Activated naive CD8-positive, alpha-beta T cell treated with anti-CD3 and anti-CD28 coated beads, Interleukin-2, amount 50 U/mL, for 24 hours (primary cell): ENCODE results near the gene IMPA2.
"Not testable (repeated sequence)": the region's sequence is repeated elsewhere in the genome, so short reads cannot be mapped to it uniquely, and the experiment has no call there.

Experiments used
- ATAC-seq: fragments of 150-1000 bp; cut with Tn5 transposase; one replicate; pipeline ENCODE4 v1.10.0; 2021
- DNase-seq: peaks from one replicate; pipeline ENCODE4 v3.0.0; 2021
- H3K27ac Mint-ChIP-seq: one replicate; pipeline ENCODE4 v1.8.0; 2021; ENCODE audit warnings: mild to moderate bottlenecking, mixed read lengths
- H3K27me3 Mint-ChIP-seq: one replicate; pipeline ENCODE4 v1.8.0; 2021; ENCODE audit warnings: mixed read lengths
- H3K36me3 Mint-ChIP-seq: one replicate; pipeline ENCODE4 v1.8.0; 2021; ENCODE audit warnings: low read depth, mixed read lengths
- H3K4me1 Mint-ChIP-seq: one replicate; pipeline ENCODE4 v1.8.0; 2021; ENCODE audit warnings: mixed read lengths
- H3K4me3 Mint-ChIP-seq: one replicate; pipeline ENCODE4 v1.8.0; 2021; ENCODE audit warnings: mild to moderate bottlenecking, moderate library complexity, mixed read lengths
- H3K9me3 Mint-ChIP-seq: one replicate; pipeline ENCODE4 v1.8.0; 2021; ENCODE audit warnings: mixed read lengths

IMPA2 gene

DNA sequence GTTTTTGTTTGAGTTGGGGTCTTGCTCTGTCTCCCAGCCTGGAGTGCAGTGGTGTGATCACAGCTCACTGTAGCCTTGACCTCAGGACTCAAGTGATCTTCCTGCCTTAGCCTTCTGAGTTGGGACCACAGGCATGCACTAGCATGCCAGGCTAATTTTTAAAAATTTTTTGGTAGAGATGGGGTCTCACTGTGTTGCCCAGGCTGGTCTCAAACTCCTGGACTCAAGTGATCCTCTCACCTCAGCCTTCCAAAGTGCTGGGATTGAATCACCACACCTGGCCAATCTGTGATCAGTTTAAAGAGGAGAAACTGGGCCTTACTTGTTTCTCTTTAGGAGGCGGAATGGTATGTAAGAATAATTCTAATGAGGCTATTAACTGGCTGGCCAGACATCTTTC lies 49.9 kb downstream of the IMPA2 start:
- Mint-ChIP-seq H3K27ac (no peak overlapping the region), H3K9me3 (no peaks in the 10 kb centered on the region), H3K4me1 (no peaks in the 10 kb centered on the region), H3K36me3 (peaks cover 2% of the 10 kb centered on the region), H3K27me3 (no peaks in the 10 kb centered on the region), H3K4me3 (no peak overlapping the region)
- ATAC-seq, result no peak
- DNase-seq, result no peak

DNA sequence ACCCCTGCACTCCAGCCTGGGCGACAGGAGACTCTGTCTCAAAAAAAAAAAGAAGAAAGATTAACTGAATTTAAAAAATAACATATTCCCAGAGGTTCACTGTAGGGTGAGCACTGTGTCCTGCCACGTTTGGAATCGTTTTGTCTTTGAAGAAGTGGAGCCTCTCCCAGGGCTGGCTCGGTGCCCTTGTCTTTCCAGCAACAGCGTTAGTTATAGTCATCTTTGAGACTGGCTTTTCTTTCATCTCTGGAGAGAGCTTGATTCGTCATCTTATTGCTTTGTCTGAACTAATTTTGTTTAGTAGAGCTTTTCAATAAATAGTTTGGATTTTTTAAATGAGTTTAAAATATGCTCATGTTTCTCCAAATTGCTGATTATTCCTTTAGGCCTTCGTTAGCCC lies 50.5 kb downstream of the IMPA2 start:
- H3K36me3 Mint-ChIP-seq, result peaks cover 2% of the 10 kb centered on the region
- H3K4me1 Mint-ChIP-seq, result no peaks in the 10 kb centered on the region
- ATAC-seq (no peak), DNase-seq (no peak)
- H3K27ac Mint-ChIP-seq, result no peak overlapping the region
- no peaks in the 10 kb centered on the region for H3K9me3 Mint-ChIP-seq
- H3K27me3 Mint-ChIP-seq, result peaks cover 2% of the 10 kb centered on the region
- H3K4me3 Mint-ChIP-seq, result no peak overlapping the region

DNA sequence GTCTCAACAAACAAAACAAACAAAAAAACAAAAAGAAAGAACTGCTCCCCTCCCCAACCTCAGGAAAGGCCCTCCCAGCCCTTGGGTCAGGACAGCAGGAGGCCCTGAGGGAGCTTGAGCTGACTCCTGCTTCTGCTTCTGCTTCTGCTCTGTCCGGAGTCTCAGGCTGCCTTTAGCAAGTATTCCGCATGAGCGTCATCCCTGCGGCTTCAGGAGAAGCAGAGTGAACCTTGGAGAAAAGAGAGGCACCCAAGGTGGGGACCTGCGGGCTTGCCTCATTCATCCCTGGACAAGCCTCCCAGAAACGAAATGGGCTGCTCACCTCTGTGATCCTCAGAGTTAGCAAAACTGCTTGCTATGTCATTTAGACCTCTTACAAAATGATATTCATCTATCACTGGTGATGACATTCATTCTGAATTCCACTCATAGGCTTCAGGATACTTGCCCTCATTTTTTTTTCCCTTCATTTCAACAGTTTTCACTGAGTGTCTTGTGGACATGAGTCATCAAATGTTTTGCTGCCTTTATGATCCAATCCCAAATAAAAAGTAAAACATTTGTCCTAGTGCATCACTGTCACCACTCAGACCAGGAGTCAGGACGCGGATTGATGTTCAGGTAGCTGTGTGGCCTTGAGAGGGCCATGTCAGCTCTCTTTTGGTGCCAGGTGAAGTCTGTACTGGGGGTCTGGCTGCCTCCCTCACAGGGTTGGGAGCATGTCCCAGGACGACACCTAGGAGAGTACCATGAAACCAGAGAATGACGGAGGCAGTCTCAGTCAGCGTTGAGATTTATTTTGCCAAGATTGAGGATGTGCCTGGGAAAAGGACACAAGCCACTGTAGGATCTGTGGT lies 51.7 kb downstream of the IMPA2 start:
- no peak for DNase-seq
- ATAC-seq, result no peak
- H3K9me3 Mint-ChIP-seq, result no peaks in the 10 kb centered on the region
- H3K27me3 Mint-ChIP-seq, result peaks cover 12% of the 10 kb centered on the region
- H3K4me1 Mint-ChIP-seq, result peaks cover 1% of the 10 kb centered on the region
- peaks cover 2% of the 10 kb centered on the region for H3K36me3 Mint-ChIP-seq
- H3K27ac Mint-ChIP-seq, result no peak overlapping the region
- no peak overlapping the region for H3K4me3 Mint-ChIP-seq

DNA sequence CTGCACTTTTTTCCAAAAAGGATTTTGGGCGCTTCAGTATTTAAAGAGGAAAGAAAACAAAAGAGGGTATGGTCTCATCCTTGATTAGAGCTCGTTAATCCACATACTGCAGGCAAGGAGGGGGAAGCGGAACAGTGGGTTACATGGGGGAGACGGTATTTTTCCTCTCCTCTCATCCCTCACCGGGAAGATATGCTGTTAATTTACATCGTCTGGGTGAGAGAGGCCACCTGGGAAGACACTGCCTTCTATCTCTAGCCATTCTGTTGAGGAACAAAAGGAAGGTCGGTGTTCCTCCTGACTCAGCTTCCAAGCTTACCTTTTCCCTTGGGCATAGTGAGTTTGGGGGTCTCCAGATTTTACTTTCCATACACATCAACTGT lies 52.3 kb downstream of the IMPA2 start:
- Mint-ChIP-seq H3K27me3 (peaks cover 14% of the 10 kb centered on the region), H3K9me3 (no peaks in the 10 kb centered on the region), H3K4me1 (peaks cover 4% of the 10 kb centered on the region), H3K27ac (no peak overlapping the region), H3K36me3 (peaks cover 2% of the 10 kb centered on the region), H3K4me3 (no peak overlapping the region)
- ATAC-seq (no peak), DNase-seq (no peak)

DNA sequence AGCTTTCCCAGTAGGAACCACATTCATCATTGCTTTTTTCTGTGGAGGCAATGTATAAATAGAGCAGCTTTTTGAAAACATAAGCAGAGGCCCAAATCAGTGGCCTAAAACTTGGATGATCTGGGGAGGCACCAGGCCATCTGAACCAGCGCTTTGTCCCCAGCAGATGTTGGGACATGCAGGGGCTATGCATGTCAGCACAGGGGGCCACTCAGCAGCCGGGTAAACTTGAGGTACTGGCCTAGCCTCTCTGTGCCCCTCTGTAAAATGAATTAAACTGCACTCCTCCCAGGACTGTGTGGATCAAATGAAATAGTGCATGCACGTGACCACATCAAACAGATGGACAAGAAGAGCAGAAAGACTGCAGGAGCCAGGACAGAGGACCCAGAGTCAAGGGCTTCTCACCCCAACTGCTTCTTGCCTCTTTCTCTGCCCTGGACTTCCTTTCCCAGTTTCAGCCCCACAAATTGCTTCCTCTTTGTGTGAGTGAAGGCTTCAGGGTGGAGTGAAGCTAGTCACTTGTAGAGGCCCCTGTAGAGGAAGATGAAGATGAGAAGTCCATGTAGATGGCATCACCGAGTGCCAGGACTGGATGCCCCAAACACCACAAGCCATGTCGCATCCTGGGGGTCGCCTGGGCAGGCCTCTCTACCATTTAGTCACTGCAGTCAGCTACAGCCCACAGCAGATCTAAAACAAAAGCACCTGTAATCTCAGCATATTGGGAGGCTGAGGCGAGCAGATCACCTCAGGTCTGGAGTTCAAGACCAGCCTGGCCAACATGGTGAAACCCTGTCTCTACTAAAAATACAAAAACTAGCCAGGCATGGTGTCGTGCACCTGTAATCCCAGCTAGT lies 53.2 kb downstream of the IMPA2 start:
- no peak for ATAC-seq
- DNase-seq, result no peak

DNA sequence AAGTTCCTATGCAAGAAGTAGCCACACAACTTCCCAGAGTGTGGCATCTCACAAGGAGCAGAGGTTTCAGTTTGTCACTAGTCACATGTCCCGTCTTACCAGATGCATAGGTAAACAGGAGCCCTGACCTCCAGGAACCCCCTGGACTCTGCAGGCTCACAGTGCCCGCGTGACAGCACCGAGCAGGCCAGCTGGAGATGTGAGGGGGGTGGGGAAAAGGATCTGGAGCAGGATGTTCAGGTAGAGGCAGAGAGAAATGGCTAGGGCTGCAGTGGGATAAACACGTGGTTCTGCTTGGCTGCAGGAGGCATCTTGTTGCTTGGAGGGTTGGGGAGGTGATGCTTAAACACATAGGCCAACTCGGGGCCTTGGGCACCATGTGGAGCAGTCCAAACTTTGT lies 54.2 kb downstream of the IMPA2 start:
- no peak overlapping the region for H3K27ac Mint-ChIP-seq
- DNase-seq, result no peak
- peaks cover 4% of the 10 kb centered on the region for H3K4me1 Mint-ChIP-seq
- ATAC-seq, result no peak
- H3K9me3 Mint-ChIP-seq, result no peaks in the 10 kb centered on the region
- H3K4me3 Mint-ChIP-seq, result no peak overlapping the region
- peaks cover 17% of the 10 kb centered on the region for H3K27me3 Mint-ChIP-seq
- peaks cover 2% of the 10 kb centered on the region for H3K36me3 Mint-ChIP-seq

More for the DNA sequence above, 53.2 kb downstream of the IMPA2 start:
- H3K9me3 Mint-ChIP-seq, result no peaks in the 10 kb centered on the region
- H3K4me3 Mint-ChIP-seq, result no peak overlapping the region
- H3K27me3 Mint-ChIP-seq, result peaks cover 14% of the 10 kb centered on the region
- no peak overlapping the region for H3K27ac Mint-ChIP-seq
- H3K36me3 Mint-ChIP-seq, result peaks cover 2% of the 10 kb centered on the region
- H3K4me1 Mint-ChIP-seq, result peaks cover 4% of the 10 kb centered on the region

DNA sequence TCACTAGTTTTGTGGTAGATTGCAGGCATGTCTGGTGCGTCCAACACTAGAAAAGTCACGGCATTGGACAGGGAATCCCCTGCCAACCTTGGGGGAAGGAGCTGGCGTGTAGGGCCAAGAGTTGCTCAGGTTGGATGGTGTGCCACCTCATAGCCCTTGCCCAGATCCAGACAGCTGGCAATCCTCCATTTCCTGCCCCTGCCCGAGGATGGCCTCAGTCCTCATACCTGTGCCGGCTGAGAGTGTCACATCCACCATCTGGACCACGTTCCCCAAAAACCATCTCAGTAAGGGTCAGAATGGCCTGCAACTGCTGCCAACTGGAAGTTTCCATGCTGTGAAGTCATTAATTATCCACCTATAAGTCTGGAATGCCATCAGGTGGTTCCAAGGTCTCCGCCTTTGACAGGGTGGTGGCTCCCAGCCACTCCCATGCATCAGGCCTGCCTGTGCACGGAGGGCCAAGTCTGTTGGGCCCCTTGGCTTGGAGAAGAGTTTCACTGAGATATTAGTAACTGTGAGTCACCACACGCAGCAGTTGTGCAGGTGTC lies 55.0 kb downstream of the IMPA2 start:
- H3K4me3 Mint-ChIP-seq, result no peak overlapping the region
- H3K27ac Mint-ChIP-seq, result no peak overlapping the region
- DNase-seq (no peak), ATAC-seq (no peak)
- peaks cover 17% of the 10 kb centered on the region for H3K27me3 Mint-ChIP-seq
- peaks cover 5% of the 10 kb centered on the region for H3K4me1 Mint-ChIP-seq
- H3K36me3 Mint-ChIP-seq, result peaks cover 2% of the 10 kb centered on the region
- H3K9me3 Mint-ChIP-seq, result no peaks in the 10 kb centered on the region

DNA sequence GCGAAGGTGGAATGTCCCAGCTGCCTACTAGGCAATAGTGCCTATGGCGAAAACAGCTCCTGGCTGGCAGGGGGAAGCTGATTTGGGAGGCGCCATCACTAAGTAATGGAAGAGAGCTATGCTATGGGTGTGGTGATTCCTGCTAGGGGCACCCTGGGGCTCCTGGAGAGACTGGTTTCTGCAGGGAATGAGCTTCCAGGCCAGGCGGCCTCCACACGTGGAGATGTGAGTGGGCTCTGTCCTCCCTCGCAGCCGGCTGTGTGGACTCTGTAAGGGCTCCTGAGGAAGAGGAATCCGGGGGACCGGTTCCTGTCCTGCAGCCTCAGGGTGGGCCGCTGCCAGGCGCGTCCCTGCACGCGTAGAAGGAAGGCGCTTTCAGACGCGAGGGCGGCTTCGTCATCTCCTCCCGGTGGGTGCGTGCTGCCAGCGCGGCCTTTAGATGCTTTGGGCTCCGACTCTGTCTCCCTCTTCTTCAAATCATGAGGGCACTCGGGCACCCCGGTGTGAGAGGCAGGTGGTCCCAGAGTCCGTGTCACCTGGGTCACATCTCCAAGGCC lies 56.9 kb downstream of the IMPA2 start:
- Mint-ChIP-seq H3K4me3 (peak overlapping the region; percentile 38), H3K9me3 (no peaks in the 10 kb centered on the region), H3K27me3 (peaks cover 19% of the 10 kb centered on the region), H3K36me3 (no peaks in the 10 kb centered on the region), H3K4me1 (peaks cover 11% of the 10 kb centered on the region), H3K27ac (no peak overlapping the region)
- ATAC-seq (peak; percentile 17), DNase-seq (peak; percentile 46)

DNA sequence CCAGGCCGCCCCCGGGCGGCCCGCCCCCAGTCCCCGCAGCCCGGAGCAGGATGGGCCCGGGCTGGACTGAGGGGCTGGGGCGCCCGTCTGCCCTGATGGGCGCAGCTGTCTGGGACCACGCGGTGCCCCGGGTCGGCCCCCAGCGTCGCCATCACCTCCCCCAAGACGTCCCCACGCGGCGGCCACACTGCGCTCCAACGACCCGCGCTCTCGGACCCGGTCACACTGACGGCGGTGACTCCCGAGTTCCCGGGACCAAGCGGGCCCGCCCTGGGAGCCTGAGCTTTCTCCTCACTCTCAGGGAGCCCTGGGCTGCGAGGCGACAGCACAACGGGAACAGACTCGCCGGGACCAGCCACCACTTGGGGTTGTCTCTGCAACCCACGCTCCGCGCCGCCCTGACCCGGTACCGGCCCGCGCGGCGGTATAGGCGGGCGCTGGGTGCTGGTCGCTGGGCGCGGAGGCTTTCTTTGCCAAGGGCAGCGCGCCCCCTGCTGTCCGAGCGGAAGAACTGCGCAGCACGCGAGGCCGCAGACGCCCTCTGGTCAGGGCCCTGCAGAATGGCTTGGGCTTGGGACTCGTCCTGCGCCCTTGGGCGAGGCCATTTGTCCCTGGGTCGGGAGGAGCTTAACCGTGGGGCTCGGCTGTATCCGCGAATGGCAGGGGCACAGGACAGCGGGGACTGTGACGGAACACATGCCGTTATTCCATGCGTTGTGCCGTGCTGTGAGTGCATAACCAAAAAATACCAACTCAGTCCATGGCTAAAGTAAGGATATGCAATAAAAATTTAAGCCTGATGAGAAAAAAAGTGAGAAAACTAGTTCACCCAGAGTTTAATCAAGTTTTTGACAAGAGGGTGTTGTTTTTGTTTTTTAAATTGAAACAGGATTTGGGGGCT lies 57.6 kb downstream of the IMPA2 start:
- ATAC-seq (peak; percentile 79), DNase-seq (peak; percentile 81)
- Mint-ChIP-seq H3K4me3 (peak overlapping the region; percentile 63), H3K4me1 (peaks cover 11% of the 10 kb centered on the region), H3K36me3 (no peaks in the 10 kb centered on the region), H3K27me3 (peaks cover 19% of the 10 kb centered on the region), H3K27ac (no peak overlapping the region), H3K9me3 (no peaks in the 10 kb centered on the region)

DNA sequence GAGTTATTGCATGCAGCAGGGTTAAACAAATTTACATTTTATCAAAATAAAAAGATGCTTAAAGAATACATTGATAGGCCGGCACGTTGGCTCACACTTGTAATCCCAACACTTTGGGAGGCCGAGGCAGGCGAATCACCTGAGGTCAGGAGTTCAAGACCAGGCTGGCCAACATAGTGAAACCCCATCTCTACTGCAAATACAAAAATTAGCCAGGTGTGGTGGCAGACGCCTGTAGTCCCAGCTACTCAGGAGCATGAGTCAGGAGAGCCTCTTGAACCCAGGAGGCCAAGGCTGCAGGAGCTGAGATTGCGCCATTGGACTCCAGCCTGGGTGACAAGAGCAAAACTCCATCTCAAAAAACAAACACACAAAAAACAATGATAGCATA lies 58.2 kb downstream of the IMPA2 start:
- H3K27ac Mint-ChIP-seq, H3K4me3 Mint-ChIP-seq, ATAC-seq, DNase-seq, H3K9me3 Mint-ChIP-seq, H3K36me3 Mint-ChIP-seq: not testable (repeated sequence)
- Mint-ChIP-seq H3K4me1 (peaks cover 11% of the 10 kb centered on the region), H3K27me3 (peaks cover 19% of the 10 kb centered on the region)

DNA sequence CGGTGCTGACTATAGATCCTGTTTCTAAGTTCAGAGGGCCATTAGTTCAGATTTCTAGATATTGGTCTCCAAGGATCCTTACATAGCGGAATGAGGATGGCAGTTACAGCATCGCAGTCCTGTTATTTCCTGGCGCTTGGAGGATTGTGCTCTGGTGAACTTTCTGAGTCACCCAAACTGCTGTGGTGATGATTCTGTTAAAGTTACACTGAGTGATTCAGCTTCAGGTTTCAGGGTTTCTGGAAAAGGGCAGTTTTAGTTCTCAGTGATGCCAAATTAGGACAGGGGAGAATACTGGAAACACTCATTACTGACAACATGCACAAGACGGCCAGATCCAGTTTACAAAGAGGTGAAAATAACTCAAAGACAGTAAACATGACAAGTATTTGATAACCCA lies 60.3 kb downstream of the IMPA2 start:
- ATAC-seq, result peak; percentile 69
- no peak for DNase-seq
- Mint-ChIP-seq H3K27me3 (peaks cover 19% of the 10 kb centered on the region), H3K9me3 (no peaks in the 10 kb centered on the region), H3K4me3 (no peak overlapping the region), H3K27ac (no peak overlapping the region), H3K4me1 (peaks cover 11% of the 10 kb centered on the region), H3K36me3 (no peaks in the 10 kb centered on the region)

DNA sequence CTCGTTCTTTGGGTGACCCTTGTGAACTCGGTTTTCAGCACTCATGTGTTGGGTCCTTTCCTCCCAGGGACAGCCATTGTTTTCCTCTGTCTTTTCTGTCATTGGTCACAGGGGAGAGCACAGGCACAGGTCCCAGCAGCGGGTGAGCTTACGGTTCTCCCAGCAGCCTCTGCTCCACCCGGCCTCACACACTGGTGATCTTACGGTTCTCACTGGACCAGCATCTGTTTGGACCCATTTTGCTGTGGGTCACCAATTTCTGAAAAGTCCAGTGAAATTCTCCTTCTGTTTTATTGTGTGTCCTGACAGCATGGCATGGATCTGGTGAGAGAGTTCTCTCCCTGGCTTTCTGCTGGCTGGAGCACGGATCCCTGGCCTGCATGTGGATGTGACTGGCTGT lies 62.5 kb downstream of the IMPA2 start:
- no peak overlapping the region for H3K27ac Mint-ChIP-seq
- no peaks in the 10 kb centered on the region for H3K9me3 Mint-ChIP-seq
- DNase-seq (no peak), ATAC-seq (no peak)
- no peak overlapping the region for H3K4me3 Mint-ChIP-seq
- peaks cover 10% of the 10 kb centered on the region for H3K4me1 Mint-ChIP-seq
- H3K27me3 Mint-ChIP-seq, result peaks cover 7% of the 10 kb centered on the region
- H3K36me3 Mint-ChIP-seq, result no peaks in the 10 kb centered on the region

DNA sequence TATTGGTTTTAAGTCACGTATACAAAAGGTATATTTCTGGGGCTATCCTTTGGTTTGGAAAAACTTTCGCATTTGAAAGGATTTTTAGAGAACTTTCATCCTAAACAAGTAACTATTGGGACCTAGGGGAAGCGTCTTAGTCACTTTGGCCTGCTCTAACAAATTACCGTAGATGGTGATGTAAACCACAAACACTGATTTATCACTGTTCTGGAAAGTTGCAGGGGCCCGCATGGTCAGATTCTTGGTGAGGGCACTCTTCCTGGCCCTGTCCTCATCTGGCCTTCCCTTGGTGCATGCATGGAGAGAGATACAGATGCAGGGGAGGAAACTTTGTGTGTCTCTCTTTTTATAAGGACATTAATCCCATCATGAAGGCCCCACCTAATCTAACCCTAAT lies 63.3 kb downstream of the IMPA2 start:
- H3K36me3 Mint-ChIP-seq, result no peaks in the 10 kb centered on the region
- peaks cover 7% of the 10 kb centered on the region for H3K27me3 Mint-ChIP-seq
- H3K4me3 Mint-ChIP-seq, result no peak overlapping the region
- H3K27ac Mint-ChIP-seq, result no peak overlapping the region
- ATAC-seq (no peak), DNase-seq (no peak)
- H3K4me1 Mint-ChIP-seq, result peaks cover 18% of the 10 kb centered on the region
- H3K9me3 Mint-ChIP-seq, result no peaks in the 10 kb centered on the region
